GM18870 (cell line): ENCODE data around the gene MACROD1.

Experiments
- ATAC-seq: cut with Tn5 transposase; IDR thresholded peaks from one replicate; pipeline ENCODE4 v1.9.1; 2021; ENCODE audit warnings: moderate library complexity; ENCODE audit not compliant: unreplicated experiment

The MACROD1 gene

DNA sequence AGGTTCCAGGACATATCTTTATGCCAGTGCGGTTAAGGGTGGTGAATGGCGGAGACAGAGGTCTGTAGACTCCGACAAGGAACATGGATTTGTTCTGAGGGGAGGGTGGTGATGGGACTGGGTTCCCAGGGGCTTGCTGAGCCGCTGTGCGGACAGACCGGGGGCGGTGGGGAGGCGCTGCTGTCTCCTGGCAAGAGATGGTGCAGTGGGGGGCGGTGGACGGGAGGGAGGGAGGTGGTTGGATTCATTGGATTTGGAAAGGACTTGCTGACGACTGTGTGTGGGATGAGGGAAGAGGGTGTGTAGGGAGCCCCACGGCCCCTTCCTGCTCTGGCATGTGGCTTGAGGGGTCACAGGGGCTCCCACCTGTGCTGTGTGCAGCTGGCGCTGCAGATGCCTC lies 87.0 kb downstream of the MACROD1 start:
- ATAC-seq = no peak

DNA sequence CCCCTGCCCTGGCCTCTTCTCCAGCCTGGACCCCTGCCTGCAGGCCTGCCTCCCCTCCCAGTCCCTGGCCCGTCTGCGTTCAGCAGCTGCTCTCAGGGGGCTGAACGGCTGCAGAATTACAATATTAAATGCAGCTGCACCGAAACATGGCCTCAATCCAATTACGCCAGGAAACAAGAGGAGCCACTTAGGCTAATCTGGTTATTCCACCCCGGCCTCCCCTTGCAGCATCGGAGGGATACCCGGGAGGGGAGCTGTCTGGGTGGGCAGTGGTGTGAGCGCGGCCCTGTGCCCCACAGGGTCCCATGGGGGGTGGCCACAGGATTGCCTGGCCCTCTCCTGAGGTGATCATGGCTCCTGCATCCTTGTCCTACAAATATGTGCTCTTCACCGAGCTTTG lies 87.6 kb downstream of the MACROD1 start:
- ATAC-seq = no peak

DNA sequence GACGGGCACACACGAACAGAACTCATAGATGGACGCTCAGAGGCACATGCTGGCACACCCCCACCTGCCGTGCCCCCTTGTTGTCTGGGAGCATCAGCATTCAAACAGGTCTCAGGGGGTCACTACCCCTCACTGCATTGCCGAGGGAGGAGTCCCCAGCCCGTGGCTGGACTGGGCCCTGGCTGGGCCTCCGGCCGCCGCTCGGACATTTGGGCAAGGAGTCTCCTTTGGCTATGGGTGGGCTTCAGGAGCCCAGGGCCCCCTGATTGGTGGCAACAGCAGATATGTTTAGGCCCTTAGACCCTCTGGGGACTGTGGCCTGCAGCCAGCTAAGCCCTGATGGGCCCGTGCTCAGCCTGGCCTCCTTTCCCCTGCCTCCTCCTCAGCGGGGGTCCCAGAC lies 88.3 kb downstream of the MACROD1 start:
- ATAC-seq = no peak

DNA sequence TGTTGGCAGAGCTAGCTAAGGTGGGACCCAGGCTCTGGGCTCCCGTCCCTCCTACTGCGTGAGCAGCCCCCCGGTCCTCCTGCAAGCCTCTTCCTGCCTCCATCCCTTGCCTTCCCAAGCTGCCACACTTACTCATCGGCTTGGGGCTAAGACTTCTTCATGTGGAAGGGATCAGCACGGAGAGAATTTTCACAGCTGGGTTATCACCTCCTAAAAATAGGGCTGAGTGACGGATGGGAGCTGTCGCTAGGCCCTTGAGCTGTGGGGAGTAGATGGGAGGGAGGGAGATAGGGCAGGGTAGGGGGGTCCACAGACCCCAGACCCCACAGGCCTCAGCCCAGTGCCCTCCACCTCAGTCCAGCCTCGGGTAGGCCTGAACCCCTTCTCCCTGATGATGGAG lies 89.2 kb downstream of the MACROD1 start:
- ATAC-seq = no peak

DNA sequence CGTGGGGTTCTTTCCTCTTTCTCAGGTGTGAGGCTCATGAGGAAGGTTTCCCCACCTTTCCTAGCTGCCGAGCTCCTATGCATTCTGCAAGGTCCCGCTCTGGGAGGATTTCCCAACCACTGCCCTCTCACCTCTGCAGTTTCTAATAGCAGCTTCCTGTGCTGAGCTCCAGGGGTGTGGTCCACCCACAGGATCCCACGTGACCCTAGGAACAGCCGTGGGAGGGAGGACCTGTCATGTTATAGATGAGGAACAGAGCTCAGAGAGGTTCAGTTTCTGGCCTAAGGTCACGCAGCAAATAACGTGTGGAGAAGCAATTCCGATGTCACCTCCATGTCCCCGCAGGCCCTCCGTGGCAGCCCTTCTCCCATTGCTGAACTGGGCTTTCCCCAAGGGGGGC lies 91.7 kb downstream of the MACROD1 start:
- ATAC-seq = no peak

DNA sequence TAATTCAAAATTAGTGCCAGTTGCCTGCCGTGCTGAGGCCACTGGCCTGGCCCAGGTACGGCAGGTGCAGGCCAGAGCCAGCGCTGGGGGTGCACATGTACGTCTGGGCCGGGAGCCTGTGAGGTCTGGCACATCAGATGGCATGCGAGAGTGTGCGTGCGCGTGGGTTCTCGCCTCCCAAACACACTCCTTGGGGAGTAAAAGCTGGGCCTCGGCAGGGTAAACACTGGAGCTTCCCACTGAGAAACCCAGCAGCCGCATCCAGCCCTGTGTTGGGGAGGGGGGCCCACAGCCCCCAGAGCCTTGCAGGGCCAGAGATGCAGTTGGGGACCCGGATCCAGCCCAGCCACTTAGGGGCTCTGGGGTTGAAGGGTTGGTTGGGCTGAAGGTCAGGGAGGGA lies 92.4 kb downstream of the MACROD1 start:
- ATAC-seq = no peak

DNA sequence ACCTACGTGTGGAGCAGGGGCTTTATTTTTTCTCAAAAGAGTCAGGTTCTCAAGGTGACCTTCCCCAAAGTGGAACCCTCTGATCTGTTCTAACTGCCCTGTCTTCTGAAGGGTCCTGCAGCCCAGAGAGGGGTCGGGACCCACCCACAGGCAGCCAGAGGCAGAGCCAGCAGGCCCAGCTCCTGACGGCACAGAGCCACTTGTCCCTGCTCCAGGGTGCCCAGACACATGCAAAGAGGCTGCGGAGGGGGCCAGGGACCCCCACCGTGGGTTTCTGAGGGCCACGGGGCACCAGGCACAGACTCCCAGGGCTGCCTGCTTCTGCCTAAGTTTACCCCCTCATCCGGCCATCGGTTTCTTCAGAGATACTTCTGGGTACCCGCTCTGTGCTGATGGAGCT lies 93.0 kb downstream of the MACROD1 start:
- no peak for ATAC-seq

DNA sequence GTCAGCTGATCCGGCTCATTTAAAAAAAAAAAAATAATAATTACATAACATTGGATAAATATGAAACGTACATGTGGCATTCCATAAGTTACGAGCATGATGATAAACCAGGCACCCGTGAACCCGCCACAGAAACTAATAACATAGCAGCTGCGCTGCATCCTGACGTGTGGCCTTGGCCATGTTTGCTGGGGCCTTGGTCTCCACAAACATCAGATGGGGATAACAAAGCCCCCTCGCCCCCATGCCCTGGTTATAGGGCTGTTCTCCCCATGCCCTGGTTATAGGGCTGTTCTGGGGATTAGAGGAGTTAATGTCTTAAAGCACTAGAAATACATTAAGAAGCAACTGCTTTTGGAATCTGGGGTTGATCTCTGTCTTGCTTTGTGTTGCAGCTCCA lies 93.5 kb downstream of the MACROD1 start:
- ATAC-seq = no peak

DNA sequence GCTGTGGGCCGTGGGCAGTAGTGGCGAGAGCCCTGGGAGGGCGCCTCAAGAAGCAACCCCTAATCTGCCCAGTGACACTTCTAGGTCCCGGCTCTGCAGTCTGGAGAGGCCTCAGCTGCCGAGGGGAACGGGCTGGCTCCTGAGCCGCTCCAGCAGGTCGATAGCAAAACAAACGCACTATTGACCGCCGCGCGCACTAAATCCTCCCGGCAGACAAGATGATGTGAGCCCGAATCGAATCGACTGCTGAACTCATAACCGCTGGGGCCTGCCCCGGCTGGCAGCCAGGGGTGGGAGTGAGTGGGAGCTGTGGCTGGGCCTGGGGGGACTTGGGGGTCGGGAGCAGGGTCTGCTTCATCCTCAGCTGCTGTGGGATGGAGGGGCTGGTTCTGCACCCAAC lies 94.1 kb downstream of the MACROD1 start:
- no peak for ATAC-seq

DNA sequence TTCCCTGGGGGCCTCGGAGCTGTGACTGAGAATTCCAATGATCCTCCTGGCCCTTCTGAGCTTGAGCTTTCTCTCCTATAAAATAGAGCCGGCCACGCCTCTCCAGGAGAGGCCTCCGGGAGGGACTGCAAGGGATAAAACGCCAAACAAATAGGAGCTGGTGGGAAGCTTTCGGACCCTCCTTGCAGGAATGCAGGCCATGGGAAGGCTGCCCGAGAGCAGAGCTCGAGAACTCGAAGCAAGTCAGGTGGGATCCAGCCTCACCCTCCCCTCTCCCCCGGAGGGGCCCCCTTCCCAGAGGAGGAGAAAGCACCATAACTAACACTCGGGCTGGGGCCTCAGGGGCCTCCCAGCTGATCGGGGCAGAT lies 95.6 kb downstream of the MACROD1 start:
- ATAC-seq = no peak

DNA sequence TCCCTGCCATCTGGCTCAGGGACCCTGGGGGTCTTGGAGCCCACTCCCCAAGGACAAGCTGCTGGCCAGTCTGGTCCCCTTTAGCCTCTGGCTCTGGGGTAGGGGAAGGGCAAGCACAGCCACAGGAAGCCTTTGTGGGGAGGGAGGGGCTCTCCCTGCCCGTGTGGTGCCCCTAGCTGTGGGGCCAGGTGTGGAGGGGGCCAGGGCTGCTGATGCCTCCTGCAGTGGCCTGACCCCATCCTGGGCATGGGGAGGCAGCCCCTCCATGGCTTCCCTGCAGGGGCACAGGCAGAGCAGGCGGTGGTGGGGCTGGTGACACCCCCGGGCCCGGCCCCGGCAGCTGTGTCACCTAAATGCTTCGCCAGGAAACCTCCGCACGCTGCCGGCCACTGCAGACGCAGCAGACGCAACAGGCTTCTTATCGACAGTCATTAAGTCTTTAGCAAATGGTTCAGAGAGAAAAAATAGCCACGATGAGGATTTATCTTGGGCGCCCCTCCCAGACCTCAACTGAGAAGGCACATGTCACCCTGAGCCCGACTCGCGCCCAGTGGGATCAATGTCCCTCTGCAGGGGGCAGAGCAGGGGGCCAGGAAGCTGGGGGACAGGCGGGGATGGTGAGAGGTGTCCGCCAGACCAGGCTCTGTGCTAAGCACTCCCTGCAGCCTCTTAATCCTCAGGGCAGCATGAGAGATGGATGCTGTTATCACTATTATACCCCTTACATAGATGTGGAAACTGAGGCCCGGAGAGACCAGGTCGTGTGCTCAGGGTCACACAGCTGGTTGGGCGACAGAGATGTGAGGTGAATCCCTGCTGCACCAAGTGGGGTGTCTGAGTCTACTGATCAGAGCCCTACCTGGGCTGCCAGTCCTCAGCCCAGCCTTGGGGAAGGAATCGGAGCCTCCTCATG lies 96.3 kb downstream of the MACROD1 start:
- no peak for ATAC-seq

DNA sequence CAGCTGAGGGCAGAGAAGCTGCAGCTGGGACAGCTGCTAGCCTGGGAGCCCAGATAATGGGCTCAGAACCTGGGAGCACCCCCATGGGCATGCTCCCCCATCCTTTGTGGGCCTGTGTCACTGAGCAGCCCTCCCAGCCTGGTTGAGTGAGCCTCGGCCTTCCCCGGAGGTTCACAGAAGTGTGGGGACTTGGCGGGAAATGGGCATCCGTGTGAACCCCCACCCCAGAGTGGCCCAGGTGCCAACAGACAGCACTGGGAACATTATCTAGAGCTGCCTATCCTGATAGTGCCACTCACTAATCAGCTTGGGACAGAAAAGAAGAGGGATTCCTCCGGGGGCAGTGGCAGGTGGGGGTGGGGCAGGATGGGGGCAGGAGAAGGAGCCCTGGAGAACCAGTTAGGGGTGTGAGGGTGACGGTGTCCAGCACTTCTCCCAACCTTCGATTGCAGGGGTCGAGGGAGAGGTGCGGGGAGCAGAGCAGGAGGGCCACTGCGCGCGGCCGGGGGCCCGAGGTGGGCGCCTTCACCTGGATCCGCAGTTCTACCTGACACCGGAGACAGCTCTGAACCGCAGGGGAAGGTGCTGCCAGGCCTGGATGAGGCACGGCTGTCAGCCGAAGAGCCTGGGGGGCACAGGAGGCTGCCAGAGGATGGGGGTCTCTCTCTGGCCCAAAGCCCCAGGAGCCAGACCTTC lies 97.1 kb downstream of the MACROD1 start:
- ATAC-seq = no peak

DNA sequence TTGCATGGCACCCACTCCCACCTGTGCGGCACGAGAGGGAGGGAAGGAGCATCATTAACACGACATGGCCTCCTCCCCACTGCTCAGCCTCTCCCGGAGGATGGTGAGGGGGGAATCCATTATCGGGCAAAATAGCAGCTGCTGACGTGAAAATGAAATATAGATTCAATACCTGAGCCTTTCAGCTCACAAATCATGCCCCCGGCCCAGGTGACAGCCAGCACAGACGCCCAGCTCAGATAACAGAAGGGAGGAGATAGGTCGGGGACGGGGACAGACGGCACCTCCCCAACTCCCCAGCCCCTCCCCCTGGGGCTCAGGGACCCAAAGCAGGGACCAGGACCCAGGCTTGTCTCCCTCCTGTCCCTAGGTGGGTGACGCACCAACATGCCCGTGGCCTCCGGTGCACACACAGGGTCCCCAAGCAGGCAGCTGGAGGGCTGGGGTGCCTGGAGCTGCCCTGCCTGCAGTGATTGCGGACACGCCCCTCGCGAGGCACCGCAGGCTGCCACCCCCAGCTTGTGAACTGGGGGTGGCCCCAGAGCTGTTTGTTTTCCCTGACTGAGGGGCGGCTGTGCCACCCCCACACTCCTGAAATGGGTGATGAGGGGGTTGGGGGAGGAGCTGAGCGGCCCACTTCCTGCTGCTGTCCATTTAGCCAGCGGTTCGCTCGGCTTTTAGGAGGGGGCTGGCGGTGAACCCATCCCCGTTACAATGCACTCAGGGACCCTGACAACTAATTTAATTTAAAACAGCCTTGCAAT lies 98.5 kb downstream of the MACROD1 start:
- ATAC-seq = no peak

DNA sequence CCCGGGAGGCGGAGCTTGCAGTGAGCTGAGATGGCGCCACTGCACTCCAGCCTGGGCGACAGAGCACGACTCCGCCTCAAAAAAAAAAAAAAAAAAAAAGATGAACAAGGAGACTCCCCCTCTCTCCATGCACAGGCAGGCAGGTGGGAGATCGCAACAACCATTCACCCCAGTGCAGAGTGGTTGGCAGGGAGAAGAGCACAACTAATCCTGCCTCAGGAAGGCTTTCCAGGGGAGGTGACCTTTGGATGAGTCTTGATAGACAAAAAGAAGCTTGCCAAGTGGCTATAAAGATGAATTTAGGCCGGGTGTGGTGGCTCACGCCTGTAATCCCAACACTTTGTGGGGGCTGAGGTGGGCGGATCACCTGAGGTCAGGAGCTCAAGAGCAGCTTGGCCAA lies 100.2 kb downstream of the MACROD1 start:
- ATAC-seq = no peak

DNA sequence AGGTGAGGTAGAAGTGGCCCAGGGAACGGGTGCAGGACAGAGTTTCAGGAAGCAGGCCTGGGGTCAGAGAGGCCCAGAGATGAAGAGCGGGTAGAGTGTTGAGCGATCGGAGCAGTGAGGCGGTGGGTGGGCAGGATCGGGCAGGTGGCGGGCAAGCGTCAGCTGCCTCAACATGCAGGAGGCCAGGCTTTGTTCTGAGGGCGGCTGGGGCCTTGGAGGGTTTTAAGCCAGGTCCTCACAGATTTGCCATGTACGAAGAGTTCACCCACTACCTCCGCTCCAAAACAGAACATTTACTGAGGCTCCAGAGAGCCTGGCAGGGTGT lies 100.8 kb downstream of the MACROD1 start:
- ATAC-seq = no peak

DNA sequence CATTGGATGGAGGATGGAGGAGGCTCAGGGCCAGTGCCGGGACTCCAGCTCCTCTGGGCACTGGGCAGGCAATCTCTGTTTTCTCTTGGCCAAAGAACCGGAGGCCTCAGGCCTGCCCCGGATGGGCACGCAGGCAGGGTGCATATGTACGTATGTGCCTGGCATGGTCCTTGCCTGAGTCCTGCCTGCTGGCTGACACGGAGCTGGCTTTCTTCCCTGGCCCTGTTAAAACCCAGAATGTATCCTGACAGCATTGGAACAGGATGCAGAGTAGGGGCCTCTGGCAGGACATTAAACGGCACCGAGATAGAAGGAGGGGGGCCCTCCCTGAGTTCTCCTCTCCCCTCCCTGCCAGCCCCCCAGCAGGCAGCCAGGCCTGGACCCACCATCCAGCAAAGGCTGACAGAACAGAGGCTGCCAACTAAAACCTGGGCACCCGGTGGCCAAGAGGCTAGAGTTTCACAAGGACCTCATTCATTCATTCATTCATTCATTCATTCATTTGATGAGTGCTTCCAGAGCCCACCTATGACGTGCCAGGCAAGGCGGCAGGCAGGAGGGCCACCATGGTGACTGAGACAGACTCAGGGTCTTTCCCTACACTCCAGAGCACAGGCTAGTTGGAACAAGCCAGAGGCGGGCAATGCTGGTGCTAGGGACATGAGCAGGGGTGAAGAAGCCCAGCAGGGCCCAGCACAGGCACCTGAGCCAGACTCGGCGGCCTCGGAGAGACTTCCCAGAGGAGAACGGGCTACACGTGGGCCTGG lies 101.4 kb downstream of the MACROD1 start:
- ATAC-seq = no peak

DNA sequence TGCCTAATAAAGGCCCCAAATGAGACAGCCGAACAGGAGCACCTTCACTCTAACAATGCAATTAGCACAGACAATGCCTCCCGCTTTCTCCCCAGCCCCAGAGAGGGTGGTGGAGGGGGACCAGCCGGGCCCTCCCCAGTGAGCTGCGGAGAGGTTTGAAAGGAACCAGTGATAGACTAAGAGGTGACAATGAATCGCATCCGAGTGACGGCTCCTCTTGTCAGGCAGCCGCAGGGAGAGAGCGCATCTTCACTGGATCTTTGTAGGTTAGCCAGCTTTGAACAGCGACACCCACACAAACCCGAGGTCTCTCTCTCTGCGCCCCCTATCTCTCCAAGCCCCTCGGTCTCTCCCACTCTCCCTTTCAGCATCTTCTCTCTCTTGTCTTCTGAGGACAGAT lies 102.1 kb downstream of the MACROD1 start:
- ATAC-seq = no peak

DNA sequence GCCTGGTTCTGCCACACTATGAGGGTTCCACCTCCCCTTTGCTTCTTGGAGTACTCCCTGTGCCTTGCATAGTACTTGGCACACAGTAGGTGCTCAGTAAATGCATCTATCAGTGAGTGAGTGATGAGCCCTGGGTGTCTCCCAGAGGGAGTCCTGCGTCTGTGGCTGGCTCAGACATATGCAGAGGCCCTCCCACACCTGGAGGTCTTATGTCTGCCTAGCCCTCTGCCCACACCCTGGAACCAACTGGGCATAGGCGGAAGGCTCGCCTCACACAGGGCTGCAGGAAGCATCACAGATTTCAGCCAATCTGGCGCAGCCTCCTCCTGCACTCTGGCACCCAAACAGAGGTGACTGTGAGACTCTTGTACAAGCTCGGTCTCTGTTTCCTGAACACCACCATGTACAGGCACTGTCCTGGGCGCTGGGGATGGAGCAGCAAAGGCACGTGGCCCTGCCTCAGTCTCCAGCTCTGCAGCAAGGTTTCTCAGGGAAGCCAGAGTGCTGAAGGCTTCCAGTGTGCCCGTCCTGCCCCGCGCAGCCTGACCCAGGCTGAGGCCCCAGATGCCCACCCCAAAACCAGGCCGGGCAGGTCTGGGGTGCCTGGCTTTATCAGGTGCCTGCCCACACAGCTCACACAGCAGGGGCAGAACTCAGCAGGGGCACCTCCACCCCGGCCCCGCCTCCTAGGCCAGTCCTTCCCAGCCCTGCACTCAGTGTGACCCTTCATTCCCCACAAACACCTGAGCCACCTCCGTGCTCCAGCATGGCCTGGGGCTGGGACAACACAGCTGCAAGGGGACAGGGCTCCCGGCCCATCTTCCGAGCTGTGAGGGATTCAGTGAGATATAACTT lies 103.5 kb downstream of the MACROD1 start:
- no peak for ATAC-seq

DNA sequence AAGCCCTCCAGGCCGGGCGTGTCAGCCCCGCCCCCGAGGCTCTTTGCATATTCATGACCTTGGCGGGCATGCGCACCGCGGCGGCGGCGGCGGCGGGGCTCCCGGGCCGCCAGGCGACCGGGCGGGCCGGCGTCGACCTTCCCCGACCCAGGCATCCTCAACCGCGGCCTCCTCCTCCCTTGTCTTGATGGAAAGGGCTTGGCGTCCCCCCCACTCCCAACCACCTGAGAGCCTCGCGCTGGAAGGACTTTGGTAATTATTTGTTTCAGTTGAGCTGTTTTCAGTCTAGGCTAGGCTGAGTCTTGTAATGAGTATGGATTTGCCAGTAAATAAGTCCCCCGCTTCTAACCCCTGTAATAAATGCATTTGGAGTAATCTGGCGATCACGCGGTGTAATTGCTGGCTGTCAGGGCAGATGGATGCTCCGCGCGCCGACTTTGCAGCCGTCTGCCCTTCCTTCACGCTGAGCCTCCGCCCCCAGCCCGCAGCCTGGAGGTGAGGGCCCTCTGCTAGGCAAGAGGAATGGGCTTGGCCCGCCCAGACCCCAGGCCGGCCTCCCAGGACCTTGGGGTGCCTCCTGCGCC lies 105.0 kb downstream of the MACROD1 start:
- ATAC-seq = no peak
